A673 (cell line): ENCODE data around the gene TRIP13. TPM values are rescaled to one million over a fixed set of nuclear protein-coding genes. Genes with fewer than 3 reads are reported as not detected.

Experiments used
- BruUV-seq: library from RNA; stranded (reverse); fragments of 400-500 nt; replicated peaks from 2 replicates; lab custom pipeline; 2021; lab: Mats Ljungman, UMichigan
- CTCF ChIA-PET: fragments of 300-600 bp; sonication (Branson Sonifier 250); formaldehyde crosslinking; loops from one replicate; lab custom pipeline; 2022; ENCODE audit warnings: antibody characterized with exemption; lab: Charles Lee
- POLR2A ChIA-PET: fragments of 300-600 bp; sonication (Branson Sonifier 250); formaldehyde crosslinking; loops from one replicate; lab custom pipeline; 2022; ENCODE audit warnings: antibody characterized with exemption; ENCODE audit not compliant: low non-redundant PET; lab: Charles Lee
- DNase-seq: peaks from one replicate; pipeline ENCODE4 v3.0.0-alpha.2; 2015; ENCODE audit warnings: low spot score
- H3K27ac ChIP-seq: fragments of 200-600 bp; sonication (generic); 2 replicates; pipeline ENCODE4 v1.5.1; 2016; ENCODE audit warnings: mixed run types, low read depth, mild to moderate bottlenecking, mixed read lengths, antibody characterized with exemption, low read length; ENCODE audit not compliant: poor library complexity, severe bottlenecking
- H3K27me3 ChIP-seq: fragments of 200-600 bp; sonication (generic); replicated peaks from 2 replicates; pipeline ENCODE4 v1.6.1; 2017; ENCODE audit warnings: mixed run types, low read depth, mild to moderate bottlenecking, mixed read lengths, antibody characterized with exemption, low read length; ENCODE audit not compliant: insufficient read depth, poor library complexity
- H3K36me3 ChIP-seq: fragments of 200-600 bp; sonication (generic); 2 replicates; pipeline ENCODE4 v1.6.1; 2016; ENCODE audit warnings: mixed run types, mild to moderate bottlenecking, mixed read lengths, antibody characterized with exemption, low read length; ENCODE audit not compliant: insufficient read depth, poor library complexity, severe bottlenecking
- H3K4me1 ChIP-seq: fragments of 200-600 bp; sonication (generic); 2 replicates; pipeline ENCODE4 v1.6.1; 2017; ENCODE audit warnings: mixed run types, mild to moderate bottlenecking, mixed read lengths, antibody characterized with exemption, low read length; ENCODE audit not compliant: insufficient read depth, poor library complexity, severe bottlenecking
- H3K4me3 ChIP-seq: fragments of 200-600 bp; sonication (generic); 2 replicates; pipeline ENCODE4 v1.5.1; 2016; ENCODE audit warnings: low read depth, mixed run types, mild to moderate bottlenecking, mixed read lengths, low read length; ENCODE audit not compliant: poor library complexity, severe bottlenecking
- H3K9me3 ChIP-seq: fragments of 200-600 bp; sonication (generic); 2 replicates; pipeline ENCODE4 v1.6.1; 2016; ENCODE audit warnings: mixed run types, low read depth, mild to moderate bottlenecking, mixed read lengths, antibody characterized with exemption, low read length; ENCODE audit not compliant: poor library complexity, severe bottlenecking
- EZH2 ChIP-seq: fragments of 200-600 bp; sonication (generic); IDR thresholded peaks from 2 replicates; pipeline ENCODE4 v1.6.1; 2017; ENCODE audit warnings: borderline replicate concordance, low read depth, mild to moderate bottlenecking, mixed read lengths, antibody characterized with exemption, low read length; ENCODE audit not compliant: poor library complexity, severe bottlenecking
- intact Hi-C: fragments of 100-400 bp; cut with micrococcal nuclease; formaldehyde crosslinking; loops from one replicate; pipeline ENCODE4 v1.10.0; 2022; ENCODE audit not compliant: unreplicated experiment
- total RNA-seq: library from RNA; stranded (reverse); gene quantifications from 2 replicates; pipeline ENCODE4 v1.2.3, GENCODE V29; 2021
- TF ChIP-seq, protein P1 (sequence below): fragments of 300-800, 200-600 bp; sonication (generic); conservative IDR thresholded peaks from 2 replicates; pipeline ENCODE4 v1.5.1; 2017; ENCODE audit warnings: low read depth, mild to moderate bottlenecking, antibody characterized with exemption, low read length, moderate library complexity, mixed read lengths

The TRIP13 gene
- total RNA-seq, 1 experiment from 2014 or later, result 69.1 TPM

DNA sequence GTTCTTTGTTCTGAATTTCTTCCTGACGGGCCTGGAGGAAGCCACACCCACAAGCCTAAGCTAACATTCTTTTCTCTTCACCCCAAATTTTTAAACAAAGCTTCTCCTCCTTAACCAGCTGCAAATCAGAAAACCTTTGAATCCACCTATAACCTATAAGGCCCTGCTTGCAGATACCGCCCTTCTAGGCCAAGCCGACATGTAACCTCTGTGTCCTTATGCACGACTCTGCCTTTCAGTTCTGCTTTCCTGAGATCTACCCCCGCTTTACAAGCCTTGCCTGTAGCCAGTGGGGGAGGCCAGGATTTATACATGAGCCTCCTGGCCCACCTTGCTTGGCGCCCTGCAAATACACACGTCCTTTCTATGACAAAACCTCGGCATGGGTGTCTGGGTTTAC lies 19.4 kb upstream of the TRIP13 start:
- Histone ChIP-seq H3K27me3 (no peaks in the 10 kb centered on the region), H3K9me3 (no peaks in the 10 kb centered on the region), H3K27ac (no peak overlapping the region), H3K36me3 (peaks cover 87% of the 10 kb centered on the region), H3K4me3 (no peak overlapping the region), H3K4me1 (no peaks in the 10 kb centered on the region)
- ChIA-PET POLR2A (no interaction called here), CTCF (no interaction called here)
- DNase-seq, result no peak
- intact Hi-C loops, result no loop called here
- TF ChIP-seq, protein P1, sequence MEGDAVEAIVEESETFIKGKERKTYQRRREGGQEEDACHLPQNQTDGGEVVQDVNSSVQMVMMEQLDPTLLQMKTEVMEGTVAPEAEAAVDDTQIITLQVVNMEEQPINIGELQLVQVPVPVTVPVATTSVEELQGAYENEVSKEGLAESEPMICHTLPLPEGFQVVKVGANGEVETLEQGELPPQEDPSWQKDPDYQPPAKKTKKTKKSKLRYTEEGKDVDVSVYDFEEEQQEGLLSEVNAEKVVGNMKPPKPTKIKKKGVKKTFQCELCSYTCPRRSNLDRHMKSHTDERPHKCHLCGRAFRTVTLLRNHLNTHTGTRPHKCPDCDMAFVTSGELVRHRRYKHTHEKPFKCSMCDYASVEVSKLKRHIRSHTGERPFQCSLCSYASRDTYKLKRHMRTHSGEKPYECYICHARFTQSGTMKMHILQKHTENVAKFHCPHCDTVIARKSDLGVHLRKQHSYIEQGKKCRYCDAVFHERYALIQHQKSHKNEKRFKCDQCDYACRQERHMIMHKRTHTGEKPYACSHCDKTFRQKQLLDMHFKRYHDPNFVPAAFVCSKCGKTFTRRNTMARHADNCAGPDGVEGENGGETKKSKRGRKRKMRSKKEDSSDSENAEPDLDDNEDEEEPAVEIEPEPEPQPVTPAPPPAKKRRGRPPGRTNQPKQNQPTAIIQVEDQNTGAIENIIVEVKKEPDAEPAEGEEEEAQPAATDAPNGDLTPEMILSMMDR, result no peak
- TF ChIP-seq EZH2, result no peak
- no TSS peak for BruUV-seq

DNA sequence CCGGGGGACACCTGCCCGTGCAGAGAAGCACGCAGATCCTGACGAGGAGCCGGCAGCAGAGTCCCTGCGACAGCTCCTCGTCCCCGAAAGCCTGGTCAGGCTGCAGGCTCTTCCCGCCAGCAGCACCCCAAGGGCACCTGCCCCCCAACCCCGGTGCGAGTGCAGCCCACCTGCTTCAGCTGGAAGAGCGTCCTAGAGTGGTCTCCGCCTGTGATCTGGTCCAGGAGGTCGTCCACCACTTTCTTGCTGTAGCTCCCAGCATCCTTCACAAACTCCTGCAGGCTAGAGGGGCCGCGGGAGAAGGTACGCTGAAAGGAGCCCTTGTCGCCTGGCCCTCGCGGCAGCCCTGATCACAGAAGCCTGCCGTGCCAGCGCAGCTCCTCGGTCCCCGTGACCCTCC lies 16.8 kb upstream of the TRIP13 start:
- Histone ChIP-seq H3K4me3 (no peak overlapping the region), H3K27ac (no peak overlapping the region), H3K27me3 (no peaks in the 10 kb centered on the region), H3K4me1 (no peaks in the 10 kb centered on the region), H3K36me3 (peaks cover 66% of the 10 kb centered on the region), H3K9me3 (no peaks in the 10 kb centered on the region)
- intact Hi-C loops, result no loop called here
- no peak for DNase-seq
- ChIA-PET CTCF (no interaction called here), POLR2A (no interaction called here)
- no peak for TF ChIP-seq EZH2
- TF ChIP-seq, protein P1, result no peak
- BruUV-seq, result no TSS peak

DNA sequence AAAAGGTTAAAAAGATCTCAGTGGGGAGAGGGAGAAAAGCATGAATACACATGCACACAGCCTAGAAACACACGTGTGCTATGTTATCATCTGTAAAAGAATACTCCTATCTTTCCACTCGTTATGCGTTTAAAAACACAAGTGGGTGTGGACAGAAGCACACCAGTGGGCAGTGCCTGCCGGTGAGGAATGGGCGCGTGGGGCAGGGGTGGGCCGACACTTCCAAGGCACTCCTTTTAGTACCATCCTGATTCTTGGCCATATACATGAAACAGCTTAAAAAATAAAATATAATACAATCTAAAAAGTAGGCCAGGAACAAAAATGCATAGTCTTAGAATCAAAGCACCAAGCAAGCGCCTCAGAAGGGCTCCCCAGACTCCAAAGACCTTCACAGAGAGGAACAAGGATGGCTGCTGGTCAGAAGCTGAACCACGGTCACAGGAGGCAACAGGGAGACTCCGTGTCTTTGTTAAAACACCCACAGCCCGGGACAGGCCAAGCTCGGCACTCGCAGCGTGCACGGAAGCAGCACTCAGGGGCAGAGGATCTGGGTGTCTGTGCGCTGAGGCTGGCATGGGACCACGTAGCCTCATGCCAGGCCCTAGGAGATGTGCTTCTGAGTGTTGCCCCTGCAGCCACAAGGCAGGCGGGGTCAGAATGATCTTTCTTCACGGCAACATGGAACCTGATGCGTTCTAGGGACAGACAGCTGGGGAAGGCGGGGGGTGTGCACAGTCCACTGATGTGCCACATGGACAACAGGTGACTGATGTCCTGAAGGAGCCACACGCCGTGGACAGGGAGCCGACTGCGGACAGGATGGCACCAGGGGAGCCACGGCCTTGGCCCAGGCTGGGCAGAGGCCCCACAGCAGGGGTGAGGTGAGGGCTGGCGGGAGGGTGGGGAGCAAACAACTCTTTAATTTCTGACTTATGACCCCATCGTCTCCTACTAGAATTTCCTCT lies 16.0 kb upstream of the TRIP13 start:
- intact Hi-C loops, result no loop called here
- DNase-seq, result no peak
- Histone ChIP-seq H3K36me3 (peaks cover 66% of the 10 kb centered on the region), H3K4me1 (no peaks in the 10 kb centered on the region), H3K27ac (no peak overlapping the region), H3K4me3 (no peak overlapping the region), H3K9me3 (no peaks in the 10 kb centered on the region), H3K27me3 (no peaks in the 10 kb centered on the region)
- CTCF ChIA-PET, result no interaction called here
- TF ChIP-seq EZH2, result no peak
- TF ChIP-seq, protein P1, result no peak
- POLR2A ChIA-PET, result no interaction called here
- BruUV-seq, result no TSS peak
